ENCODE data around the gene CIDEC. TPM values are rescaled to one million over a fixed set of nuclear protein-coding genes. Genes with fewer than 3 reads are reported as not detected.
"Not testable (repeated sequence)": the region's sequence is repeated elsewhere in the genome, so short reads cannot be mapped to it uniquely, and the experiment has no call there.

CIDEC gene
- total and polyA plus RNA-seq, 2 of the 13 experiments (the other 11 are each of a cell fraction or from before 2014, with no cell fraction given) = 2.5 to 10.4 TPM

DNA sequence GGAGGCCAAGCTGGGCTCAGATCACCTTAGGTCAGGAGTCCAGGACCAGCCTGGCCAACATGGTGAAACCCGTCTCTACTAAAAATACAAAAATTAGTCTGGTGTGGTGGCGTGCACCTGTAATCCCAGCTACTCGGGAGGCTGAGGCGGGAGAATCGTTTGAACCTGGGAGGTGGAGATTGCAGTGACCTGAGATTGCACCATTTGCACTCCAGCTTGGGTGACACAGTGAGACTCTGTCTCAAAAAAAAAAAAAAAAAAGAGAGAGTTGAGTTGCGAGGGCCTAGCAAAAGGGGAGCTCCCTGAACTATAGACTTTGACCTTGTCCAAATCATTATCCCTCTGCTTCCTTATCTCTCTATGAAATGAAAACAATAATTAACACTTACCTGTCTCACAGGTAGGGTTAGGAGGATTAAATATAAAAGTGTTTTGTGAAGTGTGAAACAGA is 20.9 kb upstream of the CIDEC start (continued):
- TF ChIP-seq, protein P1, sequence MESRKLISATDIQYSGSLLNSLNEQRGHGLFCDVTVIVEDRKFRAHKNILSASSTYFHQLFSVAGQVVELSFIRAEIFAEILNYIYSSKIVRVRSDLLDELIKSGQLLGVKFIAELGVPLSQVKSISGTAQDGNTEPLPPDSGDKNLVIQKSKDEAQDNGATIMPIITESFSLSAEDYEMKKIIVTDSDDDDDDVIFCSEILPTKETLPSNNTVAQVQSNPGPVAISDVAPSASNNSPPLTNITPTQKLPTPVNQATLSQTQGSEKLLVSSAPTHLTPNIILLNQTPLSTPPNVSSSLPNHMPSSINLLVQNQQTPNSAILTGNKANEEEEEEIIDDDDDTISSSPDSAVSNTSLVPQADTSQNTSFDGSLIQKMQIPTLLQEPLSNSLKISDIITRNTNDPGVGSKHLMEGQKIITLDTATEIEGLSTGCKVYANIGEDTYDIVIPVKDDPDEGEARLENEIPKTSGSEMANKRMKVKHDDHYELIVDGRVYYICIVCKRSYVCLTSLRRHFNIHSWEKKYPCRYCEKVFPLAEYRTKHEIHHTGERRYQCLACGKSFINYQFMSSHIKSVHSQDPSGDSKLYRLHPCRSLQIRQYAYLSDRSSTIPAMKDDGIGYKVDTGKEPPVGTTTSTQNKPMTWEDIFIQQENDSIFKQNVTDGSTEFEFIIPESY (CRISPR knock-in tag; IDR thresholded peaks at IDR 0.05) = peak; percentile 76; the same call in 1 of the 2 replicates
- TF ChIP-seq RXRA (CRISPR knock-in tag; IDR thresholded peaks at IDR 0.05) (peak; percentile 70), SOX5 (CRISPR knock-in tag; IDR thresholded peaks at IDR 0.05; ENCODE audit: borderline replicate concordance) (peak; percentile 50; the same call in 1 of the 2 replicates), CBX5 (CRISPR knock-in tag; IDR thresholded peaks at IDR 0.05; ENCODE audit: borderline replicate concordance) (peak; percentile 79; the same call in 1 of the 2 replicates), GFI1 (CRISPR knock-in tag; IDR thresholded peaks at IDR 0.05; ENCODE audit: borderline replicate concordance) (peak; percentile 61; the same call in 1 of the 2 replicates), SOX6 (CRISPR knock-in tag; IDR thresholded peaks at IDR 0.05) (peak; percentile 78), NCOA2 (CRISPR knock-in tag; IDR thresholded peaks at IDR 0.05) (peak; percentile 81; the same call in 1 of the 2 replicates), ZNF3 (CRISPR knock-in tag; IDR thresholded peaks at IDR 0.05) (peak; percentile 76; the same call in 1 of the 2 replicates), EP300 (IDR thresholded peaks at IDR 0.05; ENCODE audit: low read depth in 2 of 2, low read length in 2 of 2) (peak in 1 of 2 experiments; percentile 76; a peak in 2 of 4 replicates), EP300 (CRISPR knock-in tag; IDR thresholded peaks at IDR 0.05; ENCODE audit: borderline replicate concordance) (peak; percentile 31; the same call in 1 of the 2 replicates), ZNF121 (CRISPR knock-in tag; IDR thresholded peaks at IDR 0.05) (peak; percentile 70; the same call in 1 of the 2 replicates), SP5 (CRISPR knock-in tag; IDR thresholded peaks at IDR 0.05; ENCODE audit: borderline replicate concordance, low read depth) (peak; percentile 61; the same call in 1 of the 2 replicates)
- TF ChIP-seq, protein P2, sequence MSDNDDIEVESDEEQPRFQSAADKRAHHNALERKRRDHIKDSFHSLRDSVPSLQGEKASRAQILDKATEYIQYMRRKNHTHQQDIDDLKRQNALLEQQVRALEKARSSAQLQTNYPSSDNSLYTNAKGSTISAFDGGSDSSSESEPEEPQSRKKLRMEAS (IDR thresholded peaks at IDR 0.05) = peak; percentile 38; the same call in 1 of the 2 replicates
- TF ChIP-seq, protein P3, sequence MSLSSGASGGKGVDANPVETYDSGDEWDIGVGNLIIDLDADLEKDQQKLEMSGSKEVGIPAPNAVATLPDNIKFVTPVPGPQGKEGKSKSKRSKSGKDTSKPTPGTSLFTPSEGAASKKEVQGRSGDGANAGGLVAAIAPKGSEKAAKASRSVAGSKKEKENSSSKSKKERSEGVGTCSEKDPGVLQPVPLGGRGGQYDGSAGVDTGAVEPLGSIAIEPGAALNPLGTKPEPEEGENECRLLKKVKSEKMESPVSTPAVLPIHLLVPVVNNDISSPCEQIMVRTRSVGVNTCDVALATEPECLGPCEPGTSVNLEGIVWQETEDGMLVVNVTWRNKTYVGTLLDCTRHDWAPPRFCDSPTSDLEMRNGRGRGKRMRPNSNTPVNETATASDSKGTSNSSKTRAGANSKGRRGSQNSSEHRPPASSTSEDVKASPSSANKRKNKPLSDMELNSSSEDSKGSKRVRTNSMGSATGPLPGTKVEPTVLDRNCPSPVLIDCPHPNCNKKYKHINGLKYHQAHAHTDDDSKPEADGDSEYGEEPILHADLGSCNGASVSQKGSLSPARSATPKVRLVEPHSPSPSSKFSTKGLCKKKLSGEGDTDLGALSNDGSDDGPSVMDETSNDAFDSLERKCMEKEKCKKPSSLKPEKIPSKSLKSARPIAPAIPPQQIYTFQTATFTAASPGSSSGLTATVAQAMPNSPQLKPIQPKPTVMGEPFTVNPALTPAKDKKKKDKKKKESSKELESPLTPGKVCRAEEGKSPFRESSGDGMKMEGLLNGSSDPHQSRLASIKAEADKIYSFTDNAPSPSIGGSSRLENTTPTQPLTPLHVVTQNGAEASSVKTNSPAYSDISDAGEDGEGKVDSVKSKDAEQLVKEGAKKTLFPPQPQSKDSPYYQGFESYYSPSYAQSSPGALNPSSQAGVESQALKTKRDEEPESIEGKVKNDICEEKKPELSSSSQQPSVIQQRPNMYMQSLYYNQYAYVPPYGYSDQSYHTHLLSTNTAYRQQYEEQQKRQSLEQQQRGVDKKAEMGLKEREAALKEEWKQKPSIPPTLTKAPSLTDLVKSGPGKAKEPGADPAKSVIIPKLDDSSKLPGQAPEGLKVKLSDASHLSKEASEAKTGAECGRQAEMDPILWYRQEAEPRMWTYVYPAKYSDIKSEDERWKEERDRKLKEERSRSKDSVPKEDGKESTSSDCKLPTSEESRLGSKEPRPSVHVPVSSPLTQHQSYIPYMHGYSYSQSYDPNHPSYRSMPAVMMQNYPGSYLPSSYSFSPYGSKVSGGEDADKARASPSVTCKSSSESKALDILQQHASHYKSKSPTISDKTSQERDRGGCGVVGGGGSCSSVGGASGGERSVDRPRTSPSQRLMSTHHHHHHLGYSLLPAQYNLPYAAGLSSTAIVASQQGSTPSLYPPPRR (CRISPR knock-in tag; IDR thresholded peaks at IDR 0.05; ENCODE audit: borderline replicate concordance) = 0 out of 2 replicates have a peak, but pooled peaks have one; percentile 15
- not testable (repeated sequence) for TF ChIP-seq SOX6 (IDR thresholded peaks at IDR 0.05)
- TF ChIP-seq, protein P4, sequence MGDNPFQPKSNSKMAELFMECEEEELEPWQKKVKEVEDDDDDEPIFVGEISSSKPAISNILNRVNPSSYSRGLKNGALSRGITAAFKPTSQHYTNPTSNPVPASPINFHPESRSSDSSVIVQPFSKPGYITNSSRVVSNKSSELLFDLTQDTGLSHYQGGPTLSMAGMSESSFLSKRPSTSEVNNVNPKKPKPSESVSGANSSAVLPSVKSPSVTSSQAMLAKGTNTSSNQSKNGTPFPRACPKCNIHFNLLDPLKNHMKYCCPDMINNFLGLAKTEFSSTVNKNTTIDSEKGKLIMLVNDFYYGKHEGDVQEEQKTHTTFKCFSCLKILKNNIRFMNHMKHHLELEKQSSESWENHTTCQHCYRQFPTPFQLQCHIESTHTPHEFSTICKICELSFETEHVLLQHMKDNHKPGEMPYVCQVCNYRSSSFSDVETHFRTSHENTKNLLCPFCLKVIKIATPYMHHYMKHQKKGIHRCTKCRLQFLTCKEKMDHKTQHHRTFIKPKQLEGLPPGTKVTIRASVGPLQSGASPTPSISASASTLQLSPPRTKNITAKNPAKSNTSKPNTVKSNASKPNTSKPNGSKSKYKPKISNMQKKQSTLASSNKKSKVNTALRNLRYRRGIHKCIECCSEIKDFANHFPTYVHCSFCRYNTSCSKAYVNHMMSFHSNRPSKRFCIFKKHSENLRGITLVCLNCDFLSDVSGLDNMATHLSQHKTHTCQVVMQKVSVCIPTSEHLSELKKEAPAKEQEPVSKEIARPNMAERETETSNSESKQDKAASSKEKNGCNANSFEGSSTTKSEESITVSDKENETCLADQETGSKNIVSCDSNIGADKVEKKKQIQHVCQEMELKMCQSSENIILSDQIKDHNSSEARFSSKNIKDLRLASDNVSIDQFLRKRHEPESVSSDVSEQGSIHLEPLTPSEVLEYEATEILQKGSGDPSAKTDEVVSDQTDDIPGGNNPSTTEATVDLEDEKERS (CRISPR knock-in tag; IDR thresholded peaks at IDR 0.05) = peak; percentile 100
- TF ChIP-seq, protein P5, sequence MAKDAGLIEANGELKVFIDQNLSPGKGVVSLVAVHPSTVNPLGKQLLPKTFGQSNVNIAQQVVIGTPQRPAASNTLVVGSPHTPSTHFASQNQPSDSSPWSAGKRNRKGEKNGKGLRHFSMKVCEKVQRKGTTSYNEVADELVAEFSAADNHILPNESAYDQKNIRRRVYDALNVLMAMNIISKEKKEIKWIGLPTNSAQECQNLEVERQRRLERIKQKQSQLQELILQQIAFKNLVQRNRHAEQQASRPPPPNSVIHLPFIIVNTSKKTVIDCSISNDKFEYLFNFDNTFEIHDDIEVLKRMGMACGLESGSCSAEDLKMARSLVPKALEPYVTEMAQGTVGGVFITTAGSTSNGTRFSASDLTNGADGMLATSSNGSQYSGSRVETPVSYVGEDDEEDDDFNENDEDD (CRISPR knock-in tag; IDR thresholded peaks at IDR 0.05; ENCODE audit: borderline replicate concordance) = peak; percentile 77; the same call in 1 of the 2 replicates

Data from HepG2 (cell line).